Mammary microvascular endothelial cell (primary cell): ENCODE data around the gene MC3R. TPM values are rescaled to one million over a fixed set of nuclear protein-coding genes. Genes with fewer than 3 reads are reported as not detected.

ENCODE experiments used
- total RNA-seq: library from RNA; depleted of rRNA; stranded (reverse); fragments of >200 nt; gene quantifications from 2 replicates; pipeline ENCODE4 v1.2.3, GENCODE V29; 2015

The MC3R gene
- not detected in 2 replicates for total RNA-seq

DNA sequence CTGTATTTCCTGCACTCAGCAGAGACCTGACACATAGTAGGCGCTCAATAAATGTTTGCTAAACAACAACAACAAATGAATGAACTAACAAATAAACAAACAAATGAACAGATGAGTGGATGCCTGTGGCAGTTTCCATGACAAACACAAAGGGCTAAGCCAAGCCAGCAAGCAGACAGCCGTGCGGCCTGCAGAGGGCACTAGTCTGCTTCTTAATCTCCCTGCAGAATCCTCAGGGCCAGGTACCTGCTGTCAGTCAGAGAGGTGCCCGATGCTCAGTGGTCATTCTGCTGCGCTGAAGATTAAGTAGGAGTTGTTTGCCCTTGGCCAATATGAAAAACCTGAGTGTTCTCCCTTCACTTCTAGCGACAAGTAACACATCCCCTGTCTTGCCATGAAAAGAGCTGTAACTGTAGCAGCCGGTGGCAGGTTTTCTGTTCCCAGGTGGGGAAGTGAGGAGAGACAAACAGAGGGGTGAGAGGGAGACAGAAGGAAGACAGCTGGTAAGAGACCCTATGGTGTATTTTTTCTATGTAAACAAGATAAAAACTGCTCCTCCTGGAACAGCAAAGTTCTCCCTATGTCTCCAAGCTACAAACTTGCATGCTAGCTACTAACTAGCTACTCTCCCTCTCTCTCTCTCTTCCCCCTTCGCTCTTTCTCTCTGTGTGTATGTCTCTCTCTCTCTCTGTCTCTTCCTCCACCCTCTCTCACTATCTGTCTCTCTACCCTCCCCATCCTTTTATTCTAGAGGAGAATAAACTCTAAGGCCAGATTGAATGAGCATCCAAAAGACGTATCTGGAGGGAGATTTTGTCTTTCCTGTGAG, at the start of gene MC3R:
Gene MC3R (plus strand): TSS at position 779 of the 829 bp plus-strand sequence. CDS start 112 bp downstream, outside the sequence.

Other genes starting within 250 kb of the MC3R start
- gene CBLN4, start 243.2 kb upstream of the MC3R start, total RNA-seq = not detected in 2 replicates
- 40.2 and 45.6 TPM in 2 replicates for gene FAM210B, start 110.2 kb downstream of the MC3R start, total RNA-seq
- gene AURKA, start 143.5 kb downstream of the MC3R start, total RNA-seq = 47.2 and 57.6 TPM in 2 replicates
- gene CSTF1, start 143.9 kb downstream of the MC3R start, total RNA-seq = 28.2 and 29.4 TPM in 2 replicates
- not detected in 2 replicates for gene CASS4, start 163.5 kb downstream of the MC3R start, total RNA-seq
- 64.8 and 65.6 TPM in 2 replicates for gene RTF2, start 219.9 kb downstream of the MC3R start, total RNA-seq